Measurements from ENCODE around the gene PPM1E.

PPM1E gene

GRCh38 chr17:58918884-58919283 is 163.2 kb downstream of the PPM1E start:
- Histone ChIP-seq H3K4me3 (ENCODE audit: low read length) (no peak overlapping the region), H3K36me3 (replicated peaks; ENCODE audit: low read depth, low read length) (no peaks in the 10 kb centered on the region), H3K9me3 (ENCODE audit: insufficient read depth, low read length) (no peaks in the 10 kb centered on the region), H3K4me1 (ENCODE audit: low read length) (peaks cover 44% of the 10 kb centered on the region), H3K9ac (ENCODE audit: low read length) (no peak overlapping the region), H4K20me1 (ENCODE audit: insufficient read depth, low read length) (no peaks in the 10 kb centered on the region), H2AFZ (ENCODE audit: low read depth, low read length) (no peak overlapping the region), H3K27ac (ENCODE audit: low read length) (no peak overlapping the region), H3K27me3 (ENCODE audit: low read depth, low read length) (no peaks in the 10 kb centered on the region), H3K4me2 (ENCODE audit: low read length) (no peak overlapping the region), H3K79me2 (ENCODE audit: low read length) (peaks cover 2% of the 10 kb centered on the region; the same call in 1 of the 2 replicates)
- TF ChIP-seq CTCF (IDR thresholded peaks at IDR 0.05; ENCODE audit: low read depth, low read length) (no peak), EZH2phosphoT487 (IDR thresholded peaks at IDR 0.05; ENCODE audit: low read depth) (no peak)

GRCh38 chr17:58920773-58921172 is 165.1 kb downstream of the PPM1E start:
- no peaks in the 10 kb centered on the region for H4K20me1 ChIP-seq (ENCODE audit: insufficient read depth, low read length)
- H3K27me3 ChIP-seq (ENCODE audit: low read depth, low read length) = no peaks in the 10 kb centered on the region
- no peak for TF ChIP-seq CTCF (IDR thresholded peaks at IDR 0.05; ENCODE audit: low read depth, low read length)
- TF ChIP-seq EZH2phosphoT487 (IDR thresholded peaks at IDR 0.05; ENCODE audit: low read depth) = no peak
- peaks cover 33% of the 10 kb centered on the region for H3K4me1 ChIP-seq (ENCODE audit: low read length)
- H3K27ac ChIP-seq (ENCODE audit: low read length) = peak overlapping the region; percentile 82
- H2AFZ ChIP-seq (ENCODE audit: low read depth, low read length) = no peak overlapping the region
- no peaks in the 10 kb centered on the region for H3K9me3 ChIP-seq (ENCODE audit: insufficient read depth, low read length)
- peak overlapping the region; percentile 59 for H3K4me2 ChIP-seq (ENCODE audit: low read length)
- peak overlapping the region; percentile 21 for H3K4me3 ChIP-seq (ENCODE audit: low read length)
- H3K36me3 ChIP-seq (replicated peaks; ENCODE audit: low read depth, low read length) = no peaks in the 10 kb centered on the region
- peaks cover 2% of the 10 kb centered on the region; the same call in 1 of the 2 replicates for H3K79me2 ChIP-seq (ENCODE audit: low read length)
- peak overlapping the region; percentile 54 for H3K9ac ChIP-seq (ENCODE audit: low read length)

GRCh38 chr17:58932956-58933355 is 177.3 kb downstream of the PPM1E start:
- no peaks in the 10 kb centered on the region for H3K36me3 ChIP-seq (replicated peaks; ENCODE audit: low read depth, low read length)
- no peak overlapping the region for H3K4me2 ChIP-seq (ENCODE audit: low read length)
- H3K79me2 ChIP-seq (ENCODE audit: low read length) = no peaks in the 10 kb centered on the region
- H3K9ac ChIP-seq (ENCODE audit: low read length) = no peak overlapping the region
- no peaks in the 10 kb centered on the region for H3K9me3 ChIP-seq (ENCODE audit: insufficient read depth, low read length)
- H2AFZ ChIP-seq (ENCODE audit: low read depth, low read length) = no peak overlapping the region
- H4K20me1 ChIP-seq (ENCODE audit: insufficient read depth, low read length) = no peaks in the 10 kb centered on the region
- H3K27me3 ChIP-seq (ENCODE audit: low read depth, low read length) = no peaks in the 10 kb centered on the region
- no peak overlapping the region for H3K27ac ChIP-seq (ENCODE audit: low read length)
- H3K4me1 ChIP-seq (ENCODE audit: low read length) = no peaks in the 10 kb centered on the region
- TF ChIP-seq EZH2phosphoT487 (IDR thresholded peaks at IDR 0.05; ENCODE audit: low read depth) = no peak
- no peak for TF ChIP-seq CTCF (IDR thresholded peaks at IDR 0.05; ENCODE audit: low read depth, low read length)
- no peak overlapping the region for H3K4me3 ChIP-seq (ENCODE audit: low read length)

GRCh38 chr17:58936295-58936694 is 180.6 kb downstream of the PPM1E start:
- Histone ChIP-seq H3K27ac (ENCODE audit: low read length) (no peak overlapping the region), H4K20me1 (ENCODE audit: insufficient read depth, low read length) (no peaks in the 10 kb centered on the region), H3K27me3 (ENCODE audit: low read depth, low read length) (no peaks in the 10 kb centered on the region), H3K9ac (ENCODE audit: low read length) (no peak overlapping the region), H3K4me2 (ENCODE audit: low read length) (no peak overlapping the region), H3K36me3 (replicated peaks; ENCODE audit: low read depth, low read length) (peaks cover 4% of the 10 kb centered on the region), H3K4me1 (ENCODE audit: low read length) (no peaks in the 10 kb centered on the region), H3K9me3 (ENCODE audit: insufficient read depth, low read length) (no peaks in the 10 kb centered on the region), H3K4me3 (ENCODE audit: low read length) (no peak overlapping the region), H2AFZ (ENCODE audit: low read depth, low read length) (no peak overlapping the region), H3K79me2 (ENCODE audit: low read length) (no peaks in the 10 kb centered on the region)
- no peak for TF ChIP-seq CTCF (IDR thresholded peaks at IDR 0.05; ENCODE audit: low read depth, low read length)
- no peak for TF ChIP-seq EZH2phosphoT487 (IDR thresholded peaks at IDR 0.05; ENCODE audit: low read depth)

Data from OCI-LY3 (cell line).